Stomach smooth muscle (tissue), 2 donors: Measurements from ENCODE around the gene SPATA9.

Experiments used
- H3K27ac ChIP-seq: one replicate; pipeline ENCODE4 v1.7.0; 2013; ENCODE audit warnings: mild to moderate bottlenecking, low read length, inconsistent platforms
- H3K27me3 ChIP-seq, 2 donors: one replicate each; pipeline ENCODE4 v1.7.0; 2013; ENCODE audit warnings: low read length in 2 of 2; ENCODE audit not compliant: insufficient read depth in 2 of 2, control insufficient read depth in 1 of 2
- H3K36me3 ChIP-seq, 2 donors: one replicate each; pipeline ENCODE4 v1.7.0; 2013; ENCODE audit warnings: low read length in 2 of 2; ENCODE audit not compliant: control insufficient read depth in 2 of 2, insufficient read depth in 2 of 2
- H3K4me1 ChIP-seq: one replicate; pipeline ENCODE4 v1.7.0; 2013; ENCODE audit warnings: low read length; ENCODE audit not compliant: control insufficient read depth, insufficient read depth
- H3K4me3 ChIP-seq, 2 donors: one replicate each; pipeline ENCODE4 v1.7.0; 2013; ENCODE audit warnings: low read length in 2 of 2
- H3K9ac ChIP-seq, 2 donors: one replicate each; pipeline ENCODE4 v1.7.0; 2013; ENCODE audit warnings: low read length in 2 of 2, mild to moderate bottlenecking in 1 of 2
- H3K9me3 ChIP-seq, 2 donors: one replicate each; pipeline ENCODE4 v1.7.0; 2013; ENCODE audit warnings: low read length in 2 of 2; ENCODE audit not compliant: control insufficient read depth in 2 of 2
- donor health status: healthy.
- donor health status: Pancreatic carcinoma.

SPATA9 gene

GRCh38 chr5:95626701-95627100, 56.1 kb downstream of the SPATA9 start:
- H3K4me1 ChIP-seq: no peaks in the 10 kb centered on the region
- no peak overlapping the region for H3K9ac ChIP-seq
- H3K27me3 ChIP-seq: no peaks in the 10 kb centered on the region
- no peaks in the 10 kb centered on the region for H3K36me3 ChIP-seq
- H3K9me3 ChIP-seq: no peaks in the 10 kb centered on the region
- H3K27ac ChIP-seq: no peak overlapping the region
- no peak overlapping the region for H3K4me3 ChIP-seq

DNA sequence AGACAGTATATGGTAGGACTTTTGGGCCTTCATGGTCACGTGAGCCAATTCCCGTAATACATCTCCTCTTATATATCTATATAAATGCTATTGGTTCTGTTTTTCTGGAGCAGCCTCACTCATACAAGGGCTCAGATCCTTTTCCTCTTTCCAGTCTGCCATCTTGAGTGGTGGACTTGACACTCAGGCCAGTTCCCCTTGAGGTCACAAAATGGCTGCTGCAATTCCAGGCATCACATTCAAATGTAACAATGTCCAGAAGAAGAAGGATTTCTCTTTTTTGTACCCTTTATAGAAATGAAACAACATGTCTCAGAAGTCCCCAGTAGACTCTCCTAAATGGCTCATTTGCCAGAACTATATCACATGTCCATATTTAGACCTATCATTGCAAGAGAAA, 58.4 kb downstream of the SPATA9 start:
- H3K27ac ChIP-seq: no peak overlapping the region
- no peak overlapping the region for H3K9ac ChIP-seq
- H3K36me3 ChIP-seq: no peaks in the 10 kb centered on the region
- H3K9me3 ChIP-seq: no peaks in the 10 kb centered on the region
- no peak overlapping the region for H3K4me3 ChIP-seq
- peaks cover 1 to 19% of the 10 kb centered on the region in 2 donors for H3K27me3 ChIP-seq
- H3K4me1 ChIP-seq: peaks cover 16% of the 10 kb centered on the region

- H3K36me3 ChIP-seq: no peaks in the 10 kb centered on the region
- H3K4me1 ChIP-seq: peaks cover 16% of the 10 kb centered on the region
- peaks cover 3 to 26% of the 10 kb centered on the region in 2 donors for H3K27me3 ChIP-seq
- H3K9ac ChIP-seq: no peak overlapping the region
- H3K4me3 ChIP-seq: no peak overlapping the region
- H3K9me3 ChIP-seq: no peaks in the 10 kb centered on the region
- no peak overlapping the region for H3K27ac ChIP-seq
Observed at GRCh38 chr5:95623706-95624105, 59.1 kb downstream of the SPATA9 start.

GRCh38 chr5:95621839-95622629, 60.8 kb downstream of the SPATA9 start:
- Histone ChIP-seq H3K4me3 (peak overlapping the region in 1 of 2 donors; percentile 72), H3K27ac (no peak overlapping the region), H3K4me1 (peaks cover 16% of the 10 kb centered on the region), H3K9ac (peak overlapping the region in 1 of 2 donors; percentile 32), H3K9me3 (no peaks in the 10 kb centered on the region), H3K27me3 (peaks cover 3 to 32% of the 10 kb centered on the region in 2 donors), H3K36me3 (no peaks in the 10 kb centered on the region)

DNA sequence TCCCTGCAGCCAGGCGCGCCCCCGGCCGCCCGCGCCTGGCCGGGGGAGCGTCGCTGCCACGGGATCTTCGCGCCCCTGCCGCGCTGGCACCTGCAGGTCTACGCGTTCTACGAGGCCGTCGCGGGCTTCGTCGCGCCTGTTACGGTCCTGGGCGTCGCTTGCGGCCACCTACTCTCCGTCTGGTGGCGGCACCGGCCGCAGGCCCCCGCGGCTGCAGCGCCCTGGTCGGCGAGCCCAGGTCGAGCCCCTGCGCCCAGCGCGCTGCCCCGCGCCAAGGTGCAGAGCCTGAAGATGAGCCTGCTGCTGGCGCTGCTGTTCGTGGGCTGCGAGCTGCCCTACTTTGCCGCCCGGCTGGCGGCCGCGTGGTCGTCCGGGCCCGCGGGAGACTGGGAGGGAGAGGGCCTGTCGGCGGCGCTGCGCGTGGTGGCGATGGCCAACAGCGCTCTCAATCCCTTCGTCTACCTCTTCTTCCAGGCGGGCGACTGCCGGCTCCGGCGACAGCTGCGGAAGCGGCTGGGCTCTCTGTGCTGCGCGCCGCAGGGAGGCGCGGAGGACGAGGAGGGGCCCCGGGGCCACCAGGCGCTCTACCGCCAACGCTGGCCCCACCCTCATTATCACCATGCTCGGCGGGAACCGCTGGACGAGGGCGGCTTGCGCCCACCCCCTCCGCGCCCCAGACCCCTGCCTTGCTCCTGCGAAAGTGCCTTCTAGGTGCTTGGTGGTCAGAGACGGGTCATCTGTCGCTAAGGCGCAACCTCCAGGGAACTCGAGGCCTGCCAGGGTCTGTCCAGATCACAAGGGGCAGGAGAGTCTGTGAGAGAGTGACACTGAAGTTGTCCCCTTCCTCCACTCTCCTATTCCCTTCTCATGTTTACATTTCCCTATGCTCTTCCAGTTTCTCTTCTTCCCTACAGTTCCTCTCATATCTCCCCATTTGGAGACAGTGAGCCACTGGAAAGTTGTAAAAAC, 61.6 kb downstream of the SPATA9 start:
- peaks cover 16% of the 10 kb centered on the region for H3K4me1 ChIP-seq
- H3K36me3 ChIP-seq: no peaks in the 10 kb centered on the region
- H3K9me3 ChIP-seq: no peaks in the 10 kb centered on the region
- peaks cover 3 to 32% of the 10 kb centered on the region in 2 donors for H3K27me3 ChIP-seq
- H3K4me3 ChIP-seq: peak overlapping the region; percentile 48 to 72
- H3K27ac ChIP-seq: no peak overlapping the region
- peak overlapping the region in 1 of 2 donors; percentile 32 for H3K9ac ChIP-seq

- Histone ChIP-seq H3K27me3 (peaks cover 3 to 32% of the 10 kb centered on the region in 2 donors), H3K4me1 (peaks cover 16% of the 10 kb centered on the region), H3K9me3 (no peaks in the 10 kb centered on the region), H3K4me3 (peak within 1 kb of the TSS; percentile 63 to 72), H3K9ac (peak within 1 kb of the TSS in 1 of 2 donors; percentile 45), H3K27ac (no peak within 1 kb of the TSS), H3K36me3 (no peaks in the 10 kb centered on the region)
Observed at GRCh38 chr5:95620030-95620869, 62.5 kb downstream of the SPATA9 start, which contains the start of gene GPR150. Gene GPR150 (plus strand): TSS chr5:95620087. CDS start chr5:95620276, 189 bp downstream.

DNA sequence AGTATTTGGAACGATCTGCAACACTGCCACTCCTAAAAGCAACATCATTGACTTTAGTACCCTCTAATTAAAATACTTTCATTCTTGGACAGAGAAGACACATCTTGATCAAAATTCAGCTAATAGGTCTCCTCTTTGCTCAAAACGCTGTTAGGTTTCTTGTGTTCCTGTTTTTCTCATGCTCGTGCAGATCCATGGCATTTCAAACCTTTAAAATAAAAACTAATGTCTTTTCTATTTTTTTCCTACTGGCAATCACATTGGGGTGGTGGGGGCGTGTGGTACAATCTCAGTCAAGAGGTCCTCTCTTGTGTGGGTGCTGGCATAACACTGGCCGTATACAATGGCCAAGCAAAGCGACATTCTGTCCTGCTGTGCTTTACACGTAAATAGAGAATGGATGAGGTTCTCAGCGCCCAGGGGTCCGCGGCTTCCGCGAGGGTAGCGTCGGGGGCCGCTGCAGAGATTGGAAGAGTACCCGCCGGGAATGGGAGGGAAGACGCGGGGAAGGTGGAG, 63.2 kb downstream of the SPATA9 start:
- Histone ChIP-seq H3K4me3 (peak overlapping the region; percentile 63 to 72), H3K27ac (no peak overlapping the region), H3K27me3 (peaks cover 3 to 32% of the 10 kb centered on the region in 2 donors), H3K4me1 (peaks cover 16% of the 10 kb centered on the region), H3K36me3 (no peaks in the 10 kb centered on the region), H3K9me3 (no peaks in the 10 kb centered on the region), H3K9ac (peak overlapping the region in 1 of 2 donors; percentile 45)

DNA sequence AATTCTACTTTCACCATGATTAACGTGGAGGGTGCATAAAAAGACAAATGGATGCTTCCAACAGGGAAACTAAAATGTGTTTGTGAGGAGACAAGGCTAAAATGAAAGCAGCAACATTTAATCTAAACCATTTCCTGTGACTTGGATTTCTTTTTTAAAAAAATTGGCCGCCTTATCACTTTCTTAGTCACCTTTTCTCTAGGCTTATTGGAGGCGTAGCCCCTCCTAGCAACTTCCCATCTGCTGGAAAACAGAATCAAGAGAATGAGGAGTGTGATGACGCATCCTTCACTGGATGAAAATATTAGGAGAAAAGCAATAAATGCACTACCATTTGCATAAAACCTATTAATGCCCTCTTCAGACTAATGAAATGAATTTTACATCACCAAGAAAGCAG, 63.7 kb downstream of the SPATA9 start:
- Histone ChIP-seq H3K4me1 (peaks cover 16% of the 10 kb centered on the region), H3K36me3 (no peaks in the 10 kb centered on the region), H3K27ac (no peak overlapping the region), H3K9ac (no peak overlapping the region), H3K9me3 (no peaks in the 10 kb centered on the region), H3K4me3 (peak overlapping the region in 1 of 2 donors; percentile 63), H3K27me3 (peaks cover 3 to 32% of the 10 kb centered on the region in 2 donors)

DNA sequence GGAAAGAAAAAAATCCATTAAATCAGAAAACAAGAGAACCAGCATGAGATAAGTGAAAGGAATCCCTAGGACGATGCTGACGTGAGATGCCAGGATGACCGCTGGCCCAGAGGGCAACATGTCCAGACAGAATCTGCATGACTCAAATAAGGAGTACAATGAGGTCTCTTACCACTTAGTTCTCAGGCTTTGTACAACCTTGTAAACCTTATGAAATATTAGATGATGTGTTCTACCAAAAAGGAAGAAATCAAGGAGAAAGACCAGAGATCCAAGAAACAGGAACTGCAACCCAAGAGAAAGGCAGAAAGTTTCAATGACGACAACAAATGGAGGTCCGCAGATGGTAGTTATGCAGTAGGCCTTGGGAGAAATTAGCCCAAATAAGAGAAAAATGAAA, 65.7 kb downstream of the SPATA9 start:
- peaks cover 0 to 7% of the 10 kb centered on the region in 2 donors for H3K9me3 ChIP-seq
- no peak overlapping the region for H3K9ac ChIP-seq
- no peak overlapping the region for H3K4me3 ChIP-seq
- peaks cover 16% of the 10 kb centered on the region for H3K4me1 ChIP-seq
- peaks cover 3 to 32% of the 10 kb centered on the region in 2 donors for H3K27me3 ChIP-seq
- no peak overlapping the region for H3K27ac ChIP-seq
- H3K36me3 ChIP-seq: no peaks in the 10 kb centered on the region

DNA sequence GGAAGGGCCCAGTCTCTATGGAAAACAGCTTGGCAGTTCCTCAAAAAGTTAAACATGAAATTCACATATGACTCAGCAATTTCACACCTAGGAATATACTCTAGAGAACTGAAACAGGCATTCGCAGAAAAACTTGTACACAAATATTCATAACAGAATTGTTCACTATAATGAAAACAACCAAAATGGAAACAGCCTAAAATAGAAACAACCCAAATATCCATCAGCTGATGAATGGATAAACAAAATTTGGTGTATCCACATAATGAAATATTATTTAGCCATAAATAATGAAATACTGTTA, 67.7 kb downstream of the SPATA9 start:
- Histone ChIP-seq H3K4me3 (no peak overlapping the region), H3K27ac (no peak overlapping the region), H3K27me3 (peaks cover 3 to 20% of the 10 kb centered on the region in 2 donors), H3K9me3 (peaks cover 0 to 7% of the 10 kb centered on the region in 2 donors), H3K9ac (no peak overlapping the region), H3K36me3 (no peaks in the 10 kb centered on the region), H3K4me1 (peaks cover 6% of the 10 kb centered on the region)
